Ovary (tissue), 3 donors: ENCODE results near the gene OPN1MW3.
"Not testable (repeated sequence)": the region's sequence is repeated elsewhere in the genome, so short reads cannot be mapped to it uniquely, and the experiment has no call there.

ENCODE experiments used
- CTCF ChIP-seq, 3 donors: fragments of 450-650 bp in 2 of 3; fragments of 200-600 bp in 1 of 3; IDR thresholded peaks; one replicate each; pipeline versions ENCODE4 v1.5.1 to v1.8.0; 2016 to 2022; ENCODE audit warnings: antibody characterized with exemption in 3 of 3, mild to moderate bottlenecking in 1 of 3
- EP300 ChIP-seq: sonication (generic); formaldehyde crosslinking; IDR thresholded peaks from one replicate; pipeline ENCODE4 v1.6.1; 2017; ENCODE audit warnings: antibody characterized with exemption
- POLR2A ChIP-seq: fragments of 450-650 bp; IDR thresholded peaks from one replicate; pipeline ENCODE4 v1.6.1; 2017; ENCODE audit warnings: antibody characterized with exemption, mild to moderate bottlenecking, moderate library complexity
- donor health status: DM: no; HTN: no; CAD: no.

- not testable (repeated sequence) for TF ChIP-seq POLR2A; CTCF (IDR thresholded peaks at IDR 0.05); EP300
Measured at GRCh38 chrX:154211057-154211456, 46.3 kb upstream of the OPN1MW3 start.
